VCaP (cell line): ENCODE measurements around the gene GALNT18.

Experiments
- H3K27ac ChIP-seq: fragments of 450-650 bp; 2 replicates; pipeline ENCODE4 v1.5.1; 2017
- CTCF ChIP-seq: fragments of 450-650 bp; conservative IDR thresholded peaks from 2 replicates; pipeline ENCODE4 v1.5.1; 2017; ENCODE audit warnings: mild to moderate bottlenecking, moderate library complexity

GALNT18 gene

DNA sequence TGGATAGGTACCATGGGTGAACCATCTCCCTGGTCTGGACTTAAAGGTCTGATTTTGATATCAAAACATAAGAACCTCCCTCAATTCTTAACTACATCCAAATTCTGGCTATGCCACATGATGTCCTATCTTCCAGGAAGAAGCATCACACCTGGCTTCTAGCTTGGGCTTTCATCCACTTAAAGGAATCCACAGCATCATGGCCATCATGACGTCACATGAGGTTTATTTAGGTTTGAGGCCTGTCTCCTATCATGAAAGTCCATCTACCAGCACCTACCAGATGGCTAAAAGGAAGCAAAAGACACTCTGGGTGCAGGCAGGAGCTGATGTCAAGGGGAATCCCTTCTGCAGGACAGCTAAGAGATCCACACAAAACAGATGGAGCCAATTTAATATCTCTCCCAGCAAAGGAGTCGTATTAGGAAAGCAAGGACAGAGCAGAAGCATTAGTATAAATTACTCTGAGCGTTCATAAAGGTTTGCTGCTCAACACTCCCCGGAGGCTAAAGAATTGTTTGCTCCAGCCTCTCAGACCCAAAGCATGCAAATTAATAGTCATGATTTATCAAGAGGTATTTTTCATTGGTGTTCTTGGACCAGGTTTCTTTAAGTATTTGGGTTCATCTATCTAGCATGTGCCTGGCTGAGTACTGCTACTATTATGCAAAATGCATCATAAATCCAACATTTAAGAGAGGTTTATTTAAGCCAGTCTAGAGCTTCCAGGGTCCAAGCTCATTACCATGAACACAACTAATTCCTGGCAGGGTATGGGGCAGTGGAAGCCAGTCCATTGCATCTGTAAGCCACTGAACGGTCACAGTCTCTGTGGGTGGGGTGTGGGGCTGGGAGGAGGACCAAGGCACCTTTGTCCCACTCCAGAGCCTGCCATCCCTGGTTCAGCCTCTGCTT is 47.2 kb downstream of the GALNT18 start:
- H3K27ac ChIP-seq: no peak overlapping the region
- TF ChIP-seq CTCF: no peak

DNA sequence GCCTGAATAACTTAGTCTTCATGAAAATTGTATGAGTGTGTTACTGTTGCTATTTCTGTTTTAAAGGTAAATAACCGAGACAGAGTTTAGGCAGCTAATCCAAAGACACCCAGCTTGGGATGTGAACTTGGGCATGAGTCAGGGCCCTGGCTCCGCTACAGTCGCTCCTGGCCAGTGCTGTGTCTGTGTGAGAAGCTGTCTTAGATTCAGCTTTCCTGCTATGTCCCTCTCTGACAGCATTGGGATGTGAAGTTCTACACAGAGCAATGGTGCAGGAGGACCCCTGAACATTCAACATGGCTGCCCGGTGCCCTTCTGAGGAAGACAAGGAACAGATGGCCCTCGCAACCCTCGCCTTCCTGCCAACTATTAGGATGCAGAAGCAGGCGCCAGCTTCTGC is 49.4 kb downstream of the GALNT18 start:
- H3K27ac ChIP-seq: no peak overlapping the region
- TF ChIP-seq CTCF: no peak

- no peak overlapping the region for H3K27ac ChIP-seq
- TF ChIP-seq CTCF: no peak
These were observed 49.9 kb downstream of the GALNT18 start for GRCh38 chr11:11571893-11572292.

- TF ChIP-seq CTCF: no peak
- H3K27ac ChIP-seq: peak overlapping the region; percentile 65; the same call in 1 of the 2 replicates
These were observed 51.0 kb downstream of the GALNT18 start for GRCh38 chr11:11570823-11571222.

- TF ChIP-seq CTCF: no peak
- peak overlapping the region; percentile 65 for H3K27ac ChIP-seq
These were observed 51.8 kb downstream of the GALNT18 start for GRCh38 chr11:11569936-11570491.

- no peak for TF ChIP-seq CTCF
- no peak overlapping the region; the same call in 1 of the 2 replicates for H3K27ac ChIP-seq
These were observed 53.1 kb downstream of the GALNT18 start for GRCh38 chr11:11568651-11569229.

DNA sequence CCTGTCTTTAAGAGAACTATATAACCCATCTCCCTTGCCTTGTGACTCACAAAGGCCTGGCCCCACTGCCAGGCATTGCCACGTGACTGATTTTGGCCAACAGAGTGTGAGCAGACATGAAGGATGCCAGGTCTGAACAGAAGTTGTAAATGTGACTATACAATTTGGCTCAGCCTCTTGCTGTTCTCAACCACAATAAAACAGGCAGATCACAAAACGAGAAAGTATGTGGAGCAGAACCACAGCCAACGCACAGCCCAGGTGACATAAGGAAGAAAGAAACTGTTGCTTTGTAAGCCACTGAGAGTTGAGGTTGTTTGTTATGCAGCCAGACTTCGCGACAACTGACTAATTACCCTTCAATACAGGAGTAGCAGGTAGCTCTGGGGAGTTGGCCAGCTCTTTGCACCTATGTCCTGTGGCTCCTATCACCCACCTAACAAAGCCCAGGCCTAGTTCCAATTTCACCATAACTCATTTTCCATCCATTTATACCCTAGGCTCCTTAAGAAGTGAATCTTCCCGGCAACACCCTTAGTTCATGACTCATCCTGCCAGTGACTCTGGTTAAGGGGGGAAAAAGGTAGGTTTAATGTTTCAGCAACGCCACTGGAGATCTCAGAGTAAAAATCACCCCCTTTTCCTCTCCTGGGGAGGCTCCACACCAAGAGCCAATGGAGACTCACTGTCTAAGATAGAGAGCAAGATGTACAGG is 53.7 kb downstream of the GALNT18 start:
- no peak overlapping the region for H3K27ac ChIP-seq

More for the DNA sequence above, 53.7 kb downstream of the GALNT18 start:
- no peak for TF ChIP-seq CTCF
